Ureter (tissue), 1 donor: Measurements from ENCODE around the gene SUMO3. TPM values are rescaled to one million over a fixed set of nuclear protein-coding genes. Genes with fewer than 3 reads are reported as not detected.
A peak's percentile ranks its signal among the peaks of the same experiment; 100 is the strongest.

Experiments
- DNase-seq: peaks from one replicate; pipeline ENCODE4 v3.0.0-alpha.2; 2020; ENCODE audit warnings: low spot score
- total RNA-seq: library from RNA; stranded (reverse); gene quantifications from one replicate; pipeline ENCODE4 v1.2.4, GENCODE V29; 2023
- donor health status: DM: yes; HTN: yes; CAD: no.

The SUMO3 gene
- total RNA-seq, 1 donor from 2014 or later: 73.4 TPM

DNA sequence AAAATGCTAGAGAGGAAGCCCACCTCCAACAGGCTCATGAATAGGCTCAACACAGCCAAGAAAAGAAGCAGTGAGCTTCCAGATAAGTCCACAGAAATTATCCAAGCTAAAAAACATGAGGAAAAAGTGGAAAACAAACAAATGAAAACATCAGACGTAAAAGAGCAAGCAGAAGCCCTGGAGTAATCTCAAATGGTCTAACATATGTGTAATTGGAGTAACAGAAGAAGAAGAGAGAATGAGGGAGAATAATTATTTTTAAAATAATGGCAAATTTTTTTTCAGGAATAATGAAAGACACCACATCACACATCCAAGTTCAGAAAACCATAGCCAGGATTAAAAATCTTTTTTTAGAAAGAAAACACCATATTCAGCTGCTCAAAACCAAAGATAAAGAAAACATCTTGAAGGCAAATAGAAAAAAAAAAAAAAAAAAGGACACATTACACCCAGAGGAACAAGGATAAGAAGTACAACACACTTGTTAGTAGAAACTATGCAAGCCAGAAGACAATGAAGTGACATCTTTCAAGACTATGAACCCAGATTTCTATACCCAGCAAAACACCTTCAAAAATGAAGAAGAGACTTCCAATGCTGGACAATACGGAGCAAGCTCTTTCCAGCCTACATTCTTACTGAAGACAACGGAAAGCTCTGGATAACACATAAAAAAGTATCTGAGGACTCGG is 10.6 kb upstream of the SUMO3 start:
- no peak for DNase-seq

DNA sequence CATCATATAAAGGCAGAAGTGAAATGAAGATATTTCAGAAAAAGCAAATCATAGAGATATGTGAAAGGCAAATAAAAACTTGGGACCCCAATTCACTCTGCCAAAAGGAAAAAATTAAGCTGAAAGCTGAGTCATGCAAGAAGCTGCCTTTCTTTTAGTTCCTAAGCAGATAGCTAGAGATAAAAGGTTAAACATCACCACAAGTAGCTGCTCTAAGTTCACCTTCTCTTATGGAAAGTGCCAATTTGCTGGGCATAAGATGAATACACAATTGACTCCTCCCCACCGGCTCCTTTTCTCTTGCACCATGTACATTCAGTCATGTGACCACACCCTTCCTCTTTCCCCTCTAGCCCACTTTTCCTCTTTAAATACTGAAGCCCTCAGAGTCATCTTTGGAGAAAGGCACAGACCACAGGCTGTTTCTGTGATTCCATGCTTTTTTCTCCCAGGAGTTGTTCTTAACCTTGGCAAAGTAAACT is 5.4 kb upstream of the SUMO3 start:
- no peak for DNase-seq

DNA sequence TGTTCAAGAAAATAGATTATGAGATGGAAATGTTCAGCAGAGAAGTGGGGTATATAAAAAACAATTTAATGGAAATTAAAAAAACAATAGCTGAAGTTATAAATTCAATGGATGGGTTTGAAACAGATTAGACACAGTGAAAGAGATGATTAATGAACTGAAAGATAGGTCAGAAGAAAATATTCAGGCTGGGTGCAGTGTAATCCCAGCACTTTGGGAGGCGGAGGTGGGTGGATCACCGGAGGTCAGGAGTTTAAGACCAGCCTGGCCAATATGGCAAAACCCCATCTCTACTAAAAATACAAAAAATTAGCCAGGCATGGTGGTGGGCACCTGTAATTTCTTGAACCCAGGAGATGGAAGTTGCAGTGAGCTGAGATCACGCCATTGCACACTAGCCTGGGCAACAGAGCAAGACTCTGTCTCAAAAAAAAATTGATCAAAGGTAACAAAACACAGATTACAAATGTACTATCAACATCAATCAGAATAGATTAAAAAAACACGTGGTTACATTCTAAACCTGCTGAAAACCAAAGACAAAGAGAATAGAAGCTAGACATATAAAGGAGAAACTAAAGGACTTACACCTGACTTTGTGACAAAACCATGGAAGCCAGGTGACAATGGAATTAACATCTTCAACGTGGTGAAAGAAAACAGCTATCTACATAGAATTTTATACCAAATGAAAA is 4.8 kb upstream of the SUMO3 start:
- no peak for DNase-seq

DNA sequence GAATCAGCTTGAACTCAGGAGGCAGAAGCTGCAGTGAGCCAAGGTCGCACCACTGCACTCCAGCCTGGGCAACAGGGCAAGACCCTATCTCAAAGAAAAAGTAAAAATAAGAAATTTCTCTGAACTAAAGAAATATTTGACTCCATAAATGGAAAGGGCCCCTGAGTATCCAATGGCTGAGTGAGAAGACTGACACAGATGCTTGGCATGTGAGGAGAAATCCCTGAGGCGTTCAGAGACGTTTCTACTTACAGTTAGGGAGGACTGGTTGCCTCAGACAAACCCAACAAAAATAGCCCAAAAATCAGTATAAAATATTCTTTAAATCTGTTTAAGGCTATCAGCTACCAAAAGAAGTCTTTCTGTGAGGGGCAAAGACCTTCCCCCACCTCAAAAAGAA is 3.0 kb upstream of the SUMO3 start:
- DNase-seq: no peak

DNA sequence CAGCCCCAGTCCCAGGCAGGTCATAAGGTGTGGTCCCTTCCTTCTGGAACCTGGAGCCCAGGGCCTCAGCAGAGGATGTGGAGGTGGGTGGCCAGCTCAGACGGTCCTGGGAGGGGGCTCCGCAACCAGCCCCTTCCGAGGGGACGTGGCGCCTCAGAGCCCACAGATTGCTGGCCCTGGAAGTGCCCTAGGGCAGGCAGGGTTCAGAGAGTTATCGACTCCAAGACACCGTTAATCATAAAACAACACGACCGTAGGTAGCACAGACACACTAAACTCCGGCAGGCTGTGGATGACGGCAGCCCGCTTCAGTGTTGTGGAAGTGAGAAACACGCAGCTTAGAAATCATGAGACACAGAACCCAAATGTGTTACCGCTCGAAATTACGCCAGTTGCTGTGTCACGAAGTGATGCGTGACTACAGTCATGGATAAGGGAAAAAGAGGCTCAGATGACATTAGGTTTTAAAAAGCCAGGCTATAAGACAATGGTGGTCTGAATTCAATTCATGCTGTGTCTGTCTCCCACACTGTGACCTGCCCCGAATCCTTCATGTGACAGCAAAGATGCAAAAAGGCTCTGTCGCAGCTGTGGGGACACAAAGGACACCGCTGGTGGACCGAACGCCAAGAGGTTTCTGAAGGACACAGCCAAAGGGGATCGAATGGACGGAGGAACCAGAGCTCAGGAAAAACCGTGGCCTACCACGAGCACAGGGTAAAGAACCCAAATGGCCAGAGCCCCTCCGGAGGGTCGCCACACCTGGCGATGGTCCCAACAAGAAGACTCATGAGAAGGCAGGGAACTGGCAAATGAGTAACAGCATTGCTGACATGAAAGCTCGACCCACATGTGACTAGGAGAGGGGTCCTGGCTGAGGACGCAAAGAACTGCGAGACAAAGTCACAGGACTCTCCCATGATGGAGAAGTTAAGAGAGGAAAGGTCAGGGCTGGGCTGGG is 1.7 kb upstream of the SUMO3 start:
- no peak for DNase-seq

DNA sequence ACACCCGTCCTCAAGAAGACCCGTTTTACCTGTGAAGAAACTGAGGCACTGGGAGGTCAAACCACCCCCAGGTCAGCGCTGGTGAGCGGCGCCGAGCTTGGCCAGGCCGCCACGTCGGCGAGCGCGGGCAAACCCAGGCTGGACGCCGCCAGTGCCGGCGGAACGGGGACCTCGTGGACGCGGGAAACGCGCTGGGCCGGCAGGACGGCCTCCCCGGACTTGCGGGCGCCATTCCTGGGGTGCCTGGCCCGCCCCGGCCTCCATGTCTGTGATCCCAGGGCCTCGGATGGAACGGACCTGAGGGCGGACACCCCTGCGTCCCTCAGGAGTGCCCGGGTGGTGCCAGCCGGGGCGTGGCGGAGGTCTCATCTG is 764 bp upstream of the SUMO3 start:
- no peak for DNase-seq

DNA sequence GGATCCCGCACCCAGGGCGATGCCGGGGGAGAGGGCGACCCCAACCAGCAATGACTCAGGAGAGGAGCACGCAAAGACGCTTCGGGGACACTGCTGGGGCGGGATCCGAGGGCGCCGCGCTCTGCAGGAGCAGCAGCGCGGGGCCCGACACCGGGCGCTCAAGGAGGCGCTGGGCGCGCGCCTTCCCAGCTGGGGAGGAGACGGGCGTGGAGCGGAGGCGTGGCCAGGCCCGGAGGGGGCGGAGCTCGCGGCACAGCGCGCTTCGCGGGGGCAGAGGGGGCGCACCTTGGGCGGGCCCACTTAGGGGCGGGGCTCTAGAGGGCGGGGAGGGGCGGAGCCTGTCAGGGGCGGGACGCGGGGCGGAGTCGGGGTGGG is 369 bp downstream of the SUMO3 start:
- DNase-seq: peak; percentile 93

DNA sequence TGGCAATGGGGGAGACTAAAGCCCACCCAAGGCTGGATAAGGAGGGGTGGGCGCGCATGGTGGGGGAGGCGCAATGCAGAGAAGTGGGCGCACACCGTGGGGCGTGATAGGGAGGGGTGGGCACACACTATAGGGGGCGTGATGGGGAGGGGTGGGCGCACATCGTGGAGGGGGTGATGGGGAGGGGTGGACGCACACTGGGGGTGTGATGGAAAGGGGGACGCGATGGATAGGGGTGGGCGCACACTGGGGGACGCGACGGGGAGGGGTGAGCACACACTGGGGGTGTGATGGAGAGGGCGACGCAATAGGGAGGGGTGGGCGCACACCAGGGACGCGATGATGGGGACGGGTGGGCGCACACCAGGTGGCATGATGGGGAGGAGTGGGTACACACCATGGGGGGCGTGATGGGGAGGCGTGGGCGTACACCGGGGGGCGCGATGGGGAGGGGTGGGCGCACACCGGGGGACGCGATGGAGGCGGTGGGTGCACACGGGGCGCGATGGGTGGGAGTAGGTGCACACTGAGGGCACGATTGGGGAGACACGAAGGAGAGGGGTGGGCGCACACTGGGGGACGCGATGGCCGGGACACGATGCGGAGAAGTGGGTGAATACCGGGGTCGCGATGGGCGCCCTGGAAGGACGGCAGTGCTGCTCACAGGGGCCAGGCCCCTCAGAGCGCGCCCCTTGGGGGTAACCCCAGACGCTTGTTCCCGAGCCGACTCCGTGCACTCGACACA is 929 bp downstream of the SUMO3 start:
- DNase-seq: peak; percentile 59

DNA sequence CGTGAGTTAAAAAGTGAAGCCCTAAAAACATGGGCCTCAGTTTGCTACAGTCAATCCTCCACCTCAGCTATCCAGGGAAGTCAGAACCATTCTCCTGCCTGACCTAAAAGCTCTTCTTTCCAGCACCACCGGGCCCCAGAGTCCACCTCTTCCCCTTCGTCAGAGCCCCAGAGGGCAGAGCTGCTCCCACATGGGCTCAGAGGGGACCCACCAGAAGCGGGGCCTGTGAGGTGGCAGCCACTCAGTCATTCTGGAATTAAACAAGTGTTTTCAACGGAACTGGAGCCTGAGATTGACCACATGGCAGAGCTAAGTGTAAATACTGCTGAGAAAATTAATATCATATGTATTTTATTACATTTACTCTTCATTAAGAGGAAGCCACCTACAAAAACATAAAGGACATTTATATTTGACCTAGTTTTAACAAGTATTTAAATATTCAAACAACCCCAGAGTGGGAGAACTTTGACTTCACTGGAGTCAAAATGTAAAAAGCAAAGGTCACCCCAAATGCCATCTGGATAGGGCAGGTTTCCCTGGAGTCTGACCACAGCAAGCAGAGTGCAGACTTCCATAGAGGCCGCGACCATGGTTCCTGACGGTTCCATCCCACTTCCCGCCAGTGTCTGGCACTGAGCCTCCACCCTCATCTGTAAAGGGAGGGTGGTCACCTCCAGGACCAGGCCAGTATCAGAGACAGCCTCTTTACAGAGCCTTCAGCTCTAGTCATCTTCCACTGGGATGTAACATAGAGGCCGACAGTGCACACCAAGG is 1.8 kb downstream of the SUMO3 start:
- no peak for DNase-seq

DNA sequence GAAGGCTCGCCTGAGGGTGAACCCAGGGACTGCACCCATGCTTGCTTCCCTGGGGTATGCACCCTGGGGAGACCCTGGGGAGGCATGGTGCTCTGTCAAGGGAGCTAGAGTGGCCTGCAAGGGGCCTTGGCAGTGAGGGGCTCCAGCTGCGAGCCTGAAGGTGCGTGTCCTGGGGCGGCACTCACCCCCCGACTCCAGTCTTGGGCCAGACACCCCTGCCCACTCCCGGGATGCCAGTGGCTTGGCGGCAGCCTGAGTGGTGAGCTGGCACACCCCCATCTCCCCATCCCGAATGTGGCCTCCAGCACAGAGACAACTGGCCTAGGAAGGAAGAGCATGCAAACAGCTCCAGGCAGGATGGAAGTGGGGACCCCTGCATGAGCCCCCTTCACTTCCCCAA is 2.6 kb downstream of the SUMO3 start:
- no peak for DNase-seq

DNA sequence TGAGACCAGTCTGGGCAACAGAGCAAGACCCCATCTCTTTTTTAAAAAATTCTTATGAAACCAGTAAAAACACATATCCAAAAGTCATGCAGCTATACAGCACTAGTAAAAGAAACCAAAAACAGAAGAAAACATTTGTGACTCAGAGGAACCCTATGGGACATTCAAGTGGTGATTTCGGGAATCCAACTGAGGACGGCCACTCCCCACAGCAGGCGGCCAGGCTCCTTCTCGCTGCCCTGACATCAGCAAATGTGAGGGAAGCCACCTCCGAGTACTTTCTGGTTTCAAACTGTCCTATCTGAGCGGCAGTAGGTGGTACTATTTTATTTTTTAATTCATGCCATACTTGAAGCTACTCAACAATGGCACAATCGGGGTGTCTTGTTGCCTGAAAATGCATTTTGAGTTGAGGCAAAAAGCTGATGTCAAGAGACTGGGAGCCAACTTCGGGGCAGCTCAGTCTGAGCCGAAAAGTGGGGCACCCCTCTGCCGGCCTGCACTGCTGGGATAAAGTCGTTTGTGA is 3.3 kb downstream of the SUMO3 start:
- no peak for DNase-seq

DNA sequence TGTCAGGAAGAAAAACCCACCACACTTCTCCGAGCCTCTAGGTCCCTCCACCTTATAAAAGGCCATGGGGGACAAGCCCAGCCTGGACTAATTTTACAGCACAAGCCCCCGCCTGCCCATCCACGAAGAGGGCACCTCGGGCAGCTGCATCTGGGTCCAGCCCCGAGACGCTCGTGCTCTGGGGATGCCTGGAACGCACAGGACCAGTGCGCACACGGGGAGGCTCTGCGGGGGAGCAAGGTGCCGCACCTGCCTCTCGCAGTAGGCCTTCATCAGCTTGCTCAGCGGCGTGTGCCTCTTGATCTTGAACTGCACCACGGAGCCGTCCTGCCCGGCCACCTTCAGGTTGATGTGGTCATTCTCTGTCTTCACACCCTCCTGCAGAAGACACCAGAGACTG is 4.1 kb downstream of the SUMO3 start:
- no peak for DNase-seq

DNA sequence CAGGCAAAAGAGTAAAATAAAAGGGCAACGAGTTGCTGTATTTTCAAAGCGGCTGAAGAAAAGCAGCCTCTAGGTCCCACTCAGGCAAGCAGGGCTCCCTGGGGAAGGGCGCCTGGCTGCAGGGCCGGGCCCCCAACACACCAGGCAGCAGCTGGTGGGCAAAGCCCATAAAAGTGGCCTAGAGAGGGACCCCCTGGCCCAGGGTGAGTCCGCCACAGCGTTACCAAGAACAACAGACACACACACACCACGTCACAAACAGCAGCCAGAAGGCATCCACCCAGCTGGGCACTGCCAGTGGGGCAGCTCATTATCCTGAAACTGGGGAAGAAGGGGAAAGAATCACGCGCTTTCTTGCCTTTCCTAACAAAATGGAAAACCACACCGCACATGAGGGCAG is 4.7 kb downstream of the SUMO3 start:
- DNase-seq: no peak

DNA sequence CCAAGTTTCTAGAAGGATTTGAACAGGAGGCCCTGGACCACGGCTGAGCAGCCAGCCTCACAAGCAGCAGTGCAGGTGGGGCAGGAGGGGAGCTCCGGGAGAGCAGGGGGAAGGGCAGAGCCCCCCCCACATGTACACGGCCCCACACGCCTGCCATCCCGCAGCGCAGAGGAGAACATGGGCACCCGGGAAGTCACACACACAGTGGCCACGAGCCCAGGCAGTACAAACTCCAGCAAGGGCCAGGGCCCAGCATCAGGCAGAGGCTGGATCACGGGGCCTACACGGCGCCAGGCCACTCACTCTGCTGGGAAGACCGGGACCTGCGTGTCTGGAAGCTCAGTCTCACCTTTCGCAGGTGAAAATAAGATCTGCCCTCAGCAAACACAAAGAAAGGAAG is 5.2 kb downstream of the SUMO3 start:
- DNase-seq: no peak

DNA sequence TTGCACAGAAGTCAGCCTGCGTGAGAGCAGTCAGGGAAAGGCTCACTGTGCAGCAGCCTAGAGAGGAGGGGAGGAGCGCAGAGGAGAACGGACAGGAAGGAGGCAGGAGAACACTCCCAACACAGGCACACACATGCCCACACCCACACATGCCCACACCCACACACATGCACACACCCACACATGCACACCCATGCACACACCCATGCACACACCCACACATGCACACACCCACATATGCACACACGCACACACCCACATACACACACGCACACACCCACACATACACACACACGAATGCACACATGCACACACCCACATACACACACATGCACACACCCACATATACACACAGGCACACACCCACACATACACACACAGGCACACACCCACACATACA is 7.1 kb downstream of the SUMO3 start:
- DNase-seq: no peak

DNA sequence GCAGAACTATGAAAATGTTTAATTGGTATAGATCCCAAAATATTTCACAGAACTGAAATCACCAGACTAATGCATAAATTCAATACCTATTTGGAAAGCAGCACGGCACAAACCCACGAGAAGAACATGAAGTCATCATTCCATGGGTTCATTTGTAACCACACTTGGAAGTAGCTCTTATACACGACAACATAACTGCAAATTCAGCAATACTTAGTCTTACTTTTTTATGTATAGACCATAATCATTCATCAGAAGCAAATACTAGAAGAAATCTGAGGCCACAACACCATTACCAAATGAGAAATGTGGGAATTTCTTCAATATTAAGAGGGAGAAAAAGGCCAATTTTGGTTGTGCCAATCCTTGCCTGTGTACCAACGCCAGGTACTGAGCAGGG is 12.0 kb downstream of the SUMO3 start:
- no peak for DNase-seq

DNA sequence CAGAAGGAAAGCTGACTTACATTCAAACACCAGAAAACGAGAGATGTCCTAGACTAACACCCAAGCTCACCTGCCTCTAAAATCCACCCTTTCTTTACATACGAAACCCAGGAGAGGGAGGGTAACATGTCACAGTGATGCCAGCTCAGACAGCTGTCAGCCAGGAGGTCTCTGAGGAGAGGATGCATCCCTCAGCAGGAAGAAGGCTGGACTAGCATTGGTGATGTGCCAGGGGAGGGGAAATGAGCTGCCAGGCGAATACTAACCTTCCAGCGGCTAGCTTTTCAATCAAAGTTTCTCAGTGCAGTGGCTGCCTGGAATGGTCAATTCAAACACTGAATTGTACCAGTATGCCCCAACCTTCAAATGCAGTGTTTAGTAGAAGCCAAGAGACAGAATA is 12.6 kb downstream of the SUMO3 start:
- DNase-seq: no peak

DNA sequence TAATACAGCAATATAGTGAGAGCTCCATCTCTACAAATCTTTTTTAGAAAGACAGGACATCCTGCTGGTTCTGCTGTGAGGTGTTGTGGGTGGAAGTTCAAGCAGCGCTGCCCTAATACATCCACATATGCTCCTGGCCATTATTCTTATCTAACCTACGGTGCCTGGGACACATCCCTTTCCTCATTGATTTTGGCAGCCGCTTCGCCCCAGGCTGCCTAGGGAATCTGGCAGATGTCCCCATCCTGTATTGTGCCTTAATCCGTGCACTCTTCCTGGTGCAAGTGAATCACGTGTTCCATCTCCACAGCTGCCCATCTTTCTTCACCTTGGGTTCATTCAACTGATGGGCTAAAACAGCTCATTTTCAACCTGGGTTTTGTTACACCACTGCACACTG is 13.1 kb downstream of the SUMO3 start:
- DNase-seq: no peak

DNA sequence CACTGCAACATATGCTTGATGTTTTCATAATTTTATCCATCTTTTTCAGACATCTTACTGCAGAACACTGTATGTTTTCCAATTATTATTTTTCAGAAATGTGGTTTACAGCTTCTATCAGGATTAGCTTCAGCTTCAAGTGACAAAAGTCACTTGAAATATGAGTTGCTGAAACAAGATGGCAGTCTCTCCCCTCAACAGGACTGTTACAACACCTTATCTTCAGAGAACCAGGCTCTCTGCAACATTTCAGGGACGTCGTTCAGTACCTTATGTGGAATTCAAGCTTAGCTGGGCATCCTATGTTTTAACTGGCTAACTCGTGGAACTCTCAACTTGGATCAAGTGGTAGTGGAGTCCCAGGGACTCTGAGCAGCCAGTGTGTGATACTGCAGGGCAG is 14.2 kb downstream of the SUMO3 start:
- no peak for DNase-seq

DNA sequence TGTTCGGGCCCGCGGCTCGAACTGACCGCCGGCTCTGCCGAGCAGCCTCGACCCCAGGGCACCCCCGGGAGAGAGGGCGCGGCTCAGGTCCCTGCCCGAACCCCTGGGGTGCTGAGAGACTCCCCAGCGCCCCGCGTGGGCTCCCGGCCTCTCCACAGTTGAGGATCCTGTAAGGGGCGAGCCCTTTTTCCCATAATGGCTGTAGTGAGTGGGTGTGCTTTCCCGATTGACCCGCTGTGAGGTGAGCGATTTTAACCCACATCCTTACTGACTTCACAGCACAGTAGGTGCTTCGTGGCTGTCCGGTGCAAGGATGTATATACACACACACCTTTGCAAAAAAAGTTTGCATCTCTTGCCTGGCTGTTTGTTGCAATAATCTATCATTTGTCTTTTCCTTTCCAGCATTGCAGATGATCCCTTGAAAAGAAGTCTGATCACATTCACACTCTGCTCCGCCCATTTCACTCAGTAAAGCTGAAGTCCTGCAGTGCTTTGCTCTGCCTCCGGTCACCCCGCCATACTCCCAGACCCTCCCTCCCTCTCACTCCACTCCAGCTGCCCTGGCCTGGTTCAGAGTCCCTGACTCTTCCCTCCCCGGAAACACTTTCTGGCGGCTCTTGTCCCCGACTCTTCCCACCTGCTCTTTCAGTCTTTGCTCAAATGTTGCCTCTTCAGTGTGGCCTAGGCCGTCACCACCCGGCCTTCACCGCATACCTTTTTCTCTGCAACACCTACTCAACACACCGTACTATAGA is 15.3 kb downstream of the SUMO3 start:
- DNase-seq: no peak
